Erythroblast (primary cell): Measurements from ENCODE around the gene TEAD1.

Source experiments
- GATA1 ChIP-seq: IDR thresholded peaks from 2 replicates; pipeline ENCODE4 v1.6.1; 2011; ENCODE audit warnings: low read depth, mild to moderate bottlenecking, control low read depth, low read length, moderate library complexity
- POLR2A ChIP-seq: IDR thresholded peaks from 2 replicates; pipeline ENCODE4 v1.6.1; 2011; ENCODE audit warnings: mild to moderate bottlenecking, low read length

- TF ChIP-seq POLR2A (no peak), GATA1 (no peak)
Measured at GRCh38 chr11:12685229-12685628, 11.0 kb downstream of the TEAD1 start.
